K562 (cell line): ENCODE data around the gene SPPL3.

Experiments used
- CEBPB ChIP-seq: fragments of 450-650 bp; IDR thresholded peaks from 2 replicates; pipeline ENCODE4 v1.6.1; 2016; ENCODE audit warnings: missing genetic modification characterization, missing compliant biosample characterization
- GATAD2A ChIP-seq: fragments of 450-650 bp; IDR thresholded peaks from 2 replicates; pipeline ENCODE4 v1.6.1; 2017
- HDAC2 ChIP-seq: fragments of 450-650 bp; IDR thresholded peaks from 2 replicates; pipeline ENCODE4 v1.6.1; 2016; ENCODE audit warnings: mild to moderate bottlenecking
- NBN ChIP-seq: fragments of 450-650 bp; IDR thresholded peaks from 2 replicates; pipeline ENCODE4 v1.6.1; 2016; ENCODE audit warnings: low read depth, mild to moderate bottlenecking
- POLR2A ChIP-seq: fragments of 450-650 bp; conservative IDR thresholded peaks from 2 replicates; pipeline ENCODE4 v1.6.1; 2016
- TAF1 ChIP-seq: IDR thresholded peaks from 2 replicates; pipeline ENCODE4 v1.6.1; 2011; ENCODE audit warnings: mild to moderate bottlenecking, low read length, moderate library complexity; ENCODE audit not compliant: insufficient read depth, control insufficient read depth, severe bottlenecking; ENCODE audit errors: extremely low read depth
- TARDBP ChIP-seq: fragments of 450-650 bp; IDR thresholded peaks from 2 replicates; pipeline ENCODE4 v1.6.1; 2016
- ZNF592 ChIP-seq: fragments of 450-650 bp; IDR thresholded peaks from 2 replicates; pipeline ENCODE4 v1.6.1; 2017; ENCODE audit warnings: antibody characterized with exemption, mild to moderate bottlenecking
- ZNF609 ChIP-seq: sonication (generic); formaldehyde crosslinking; IDR thresholded peaks from 2 replicates; pipeline ENCODE4 v1.8.1; 2023; ENCODE audit warnings: missing genetic modification reagents, mild to moderate bottlenecking, borderline replicate concordance
- TF ChIP-seq, protein P1 (sequence below): fragments of 250-450 bp; sonication (Bioruptor Pico); IDR thresholded peaks from 2 replicates; pipeline ENCODE4 v1.8.0; 2021; ENCODE audit warnings: borderline replicate concordance, mild to moderate bottlenecking, moderate library complexity; ENCODE audit not compliant: poor library complexity, severe bottlenecking
- TF ChIP-seq, protein P2 (sequence below): fragments of 150-350 bp; IDR thresholded peaks from 2 replicates; pipeline ENCODE4 v1.6.1; 2014; ENCODE audit warnings: low read depth, mild to moderate bottlenecking, low read length, borderline replicate concordance

DNA sequence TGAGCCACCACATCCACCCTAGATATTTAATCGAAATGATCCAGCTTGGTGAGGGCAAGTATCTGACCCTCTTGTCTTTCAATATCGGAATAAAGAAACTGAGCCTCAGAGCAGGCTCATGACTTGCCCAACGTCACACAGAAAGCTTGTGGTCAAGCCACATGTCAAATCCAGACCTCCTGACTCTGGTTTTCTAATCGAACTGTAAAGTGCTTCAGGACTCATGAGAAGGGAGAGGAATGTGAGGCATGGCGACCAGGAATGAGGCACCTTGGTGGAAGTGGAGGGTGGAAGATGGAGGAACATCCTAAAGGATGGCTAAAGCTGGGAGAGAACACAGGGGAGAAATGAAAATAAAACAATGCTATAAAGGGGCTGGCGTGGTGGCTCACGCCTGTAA, 27.9 kb upstream of the SPPL3 start:
- no peak for TF ChIP-seq ZNF592
- no peak for TF ChIP-seq POLR2A
- TF ChIP-seq GATAD2A, result no peak
- no peak for TF ChIP-seq NBN
- no peak for TF ChIP-seq TARDBP
- TF ChIP-seq CEBPB, result no peak
- no peak for TF ChIP-seq HDAC2
- TF ChIP-seq, protein P1, sequence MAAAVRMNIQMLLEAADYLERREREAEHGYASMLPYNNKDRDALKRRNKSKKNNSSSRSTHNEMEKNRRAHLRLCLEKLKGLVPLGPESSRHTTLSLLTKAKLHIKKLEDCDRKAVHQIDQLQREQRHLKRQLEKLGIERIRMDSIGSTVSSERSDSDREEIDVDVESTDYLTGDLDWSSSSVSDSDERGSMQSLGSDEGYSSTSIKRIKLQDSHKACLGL (CRISPR knock-in tag), result no peak
- no peak for TF ChIP-seq TAF1
- TF ChIP-seq, protein P2, sequence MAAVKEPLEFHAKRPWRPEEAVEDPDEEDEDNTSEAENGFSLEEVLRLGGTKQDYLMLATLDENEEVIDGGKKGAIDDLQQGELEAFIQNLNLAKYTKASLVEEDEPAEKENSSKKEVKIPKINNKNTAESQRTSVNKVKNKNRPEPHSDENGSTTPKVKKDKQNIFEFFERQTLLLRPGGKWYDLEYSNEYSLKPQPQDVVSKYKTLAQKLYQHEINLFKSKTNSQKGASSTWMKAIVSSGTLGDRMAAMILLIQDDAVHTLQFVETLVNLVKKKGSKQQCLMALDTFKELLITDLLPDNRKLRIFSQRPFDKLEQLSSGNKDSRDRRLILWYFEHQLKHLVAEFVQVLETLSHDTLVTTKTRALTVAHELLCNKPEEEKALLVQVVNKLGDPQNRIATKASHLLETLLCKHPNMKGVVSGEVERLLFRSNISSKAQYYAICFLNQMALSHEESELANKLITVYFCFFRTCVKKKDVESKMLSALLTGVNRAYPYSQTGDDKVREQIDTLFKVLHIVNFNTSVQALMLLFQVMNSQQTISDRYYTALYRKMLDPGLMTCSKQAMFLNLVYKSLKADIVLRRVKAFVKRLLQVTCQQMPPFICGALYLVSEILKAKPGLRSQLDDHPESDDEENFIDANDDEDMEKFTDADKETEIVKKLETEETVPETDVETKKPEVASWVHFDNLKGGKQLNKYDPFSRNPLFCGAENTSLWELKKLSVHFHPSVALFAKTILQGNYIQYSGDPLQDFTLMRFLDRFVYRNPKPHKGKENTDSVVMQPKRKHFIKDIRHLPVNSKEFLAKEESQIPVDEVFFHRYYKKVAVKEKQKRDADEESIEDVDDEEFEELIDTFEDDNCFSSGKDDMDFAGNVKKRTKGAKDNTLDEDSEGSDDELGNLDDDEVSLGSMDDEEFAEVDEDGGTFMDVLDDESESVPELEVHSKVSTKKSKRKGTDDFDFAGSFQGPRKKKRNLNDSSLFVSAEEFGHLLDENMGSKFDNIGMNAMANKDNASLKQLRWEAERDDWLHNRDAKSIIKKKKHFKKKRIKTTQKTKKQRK, result no peak
- TF ChIP-seq ZNF609, result no peak
